Activated gamma-delta T cell (primary cell): ENCODE data around the gene SMYD2.

Source experiments
- DNase-seq: peaks from one replicate; lab custom pipeline; 2025; lab: John Stamatoyannopoulos, UW

The SMYD2 gene

GRCh38 chr1:214303141-214303930 lies 22.4 kb downstream of the SMYD2 start:
- DNase-seq, result no peak

DNA sequence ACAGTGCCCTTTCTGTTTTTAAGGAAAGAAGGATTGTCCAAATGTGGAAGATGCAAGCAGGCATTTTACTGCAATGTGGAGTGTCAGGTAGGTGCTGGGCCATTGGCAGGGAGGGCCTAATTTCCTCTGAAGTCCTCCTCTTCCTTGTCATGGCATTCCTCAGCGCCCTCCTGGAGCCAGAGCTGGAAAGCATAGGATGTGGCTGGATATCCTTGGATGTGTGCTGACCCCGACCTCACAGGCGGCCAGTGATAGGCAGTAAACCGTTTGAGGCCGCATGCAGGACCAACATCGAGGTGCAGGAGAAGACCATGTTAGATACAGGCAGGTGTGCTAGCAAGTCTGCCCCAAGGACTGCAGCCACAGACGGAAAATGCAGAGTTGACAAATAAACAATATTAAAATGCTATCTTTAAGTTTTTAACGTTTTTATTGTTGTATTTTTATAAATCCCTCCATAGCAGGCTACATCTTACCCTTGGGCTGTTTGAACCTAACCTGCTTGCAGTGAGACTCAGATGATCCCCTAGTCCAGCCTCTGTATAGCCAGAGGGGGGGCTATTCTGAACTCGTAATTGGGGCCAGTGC lies 24.3 kb downstream of the SMYD2 start:
- no peak for DNase-seq

DNA sequence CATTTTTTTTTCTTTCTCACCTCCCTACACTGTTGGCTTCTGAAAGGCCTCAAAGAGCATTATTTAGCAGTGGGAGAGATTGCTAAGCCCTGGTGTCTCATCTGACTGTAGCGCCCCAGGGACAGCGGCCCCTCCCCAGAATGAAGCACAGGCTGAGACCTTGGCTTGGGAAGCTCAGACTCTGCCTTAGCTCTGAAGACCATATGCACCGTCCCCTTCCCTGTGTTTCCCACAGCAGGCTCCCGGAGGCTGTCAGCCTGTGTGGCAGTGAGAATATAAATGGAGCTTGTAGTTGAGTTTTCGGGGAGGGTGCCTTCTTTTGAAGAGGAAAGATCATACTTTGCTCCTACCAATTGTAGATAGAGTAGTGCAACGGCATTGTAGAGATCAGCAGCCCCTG lies 25.3 kb downstream of the SMYD2 start:
- no peak for DNase-seq

DNA sequence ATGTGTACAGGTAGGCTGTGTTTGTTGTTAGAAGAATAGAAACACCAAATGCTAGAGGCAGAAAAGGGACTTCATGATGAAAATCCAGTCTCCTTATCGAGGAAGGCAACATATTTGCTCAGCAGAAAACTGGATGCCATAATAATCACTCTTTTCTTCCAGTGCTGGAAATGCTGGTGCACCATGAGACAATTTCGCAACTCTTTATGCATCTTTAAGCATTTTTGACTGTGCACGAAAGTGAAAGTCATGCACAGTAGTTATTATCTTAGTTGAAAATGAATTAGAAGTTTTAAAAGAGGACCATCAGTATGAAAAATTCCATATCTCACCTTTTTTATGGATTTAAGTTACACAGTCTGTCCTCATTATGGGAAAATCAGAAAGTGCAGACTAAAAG lies 29.1 kb downstream of the SMYD2 start:
- no peak for DNase-seq

- DNase-seq, result no peak
These were observed 30.1 kb downstream of the SMYD2 start for GRCh38 chr1:214310777-214311690.

- no peak for DNase-seq
These were observed 31.6 kb downstream of the SMYD2 start for GRCh38 chr1:214312530-214313051.

- DNase-seq, result no peak
These were observed 33.4 kb downstream of the SMYD2 start for GRCh38 chr1:214314178-214314843.

GRCh38 chr1:214316593-214316992 lies 35.6 kb downstream of the SMYD2 start:
- no peak for DNase-seq

DNA sequence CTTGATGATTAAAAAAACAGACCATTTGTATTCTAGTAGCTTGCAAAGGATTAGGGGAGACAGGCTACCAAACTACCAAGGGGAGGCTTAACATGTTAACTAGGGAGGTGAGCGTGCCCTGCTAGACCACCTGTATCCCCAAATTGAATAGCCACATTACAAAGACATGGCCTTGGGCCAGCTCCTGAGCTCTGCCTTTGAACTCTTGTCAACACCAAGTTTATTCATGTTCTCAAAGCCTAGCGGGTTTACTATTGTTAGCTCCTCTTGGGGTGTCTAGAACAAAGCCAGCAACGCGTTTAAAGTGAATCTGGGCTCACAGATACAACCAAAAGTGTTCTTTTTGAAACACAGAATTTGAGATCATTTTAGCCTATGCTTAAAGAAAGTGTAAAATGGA lies 36.3 kb downstream of the SMYD2 start:
- DNase-seq, result no peak

DNA sequence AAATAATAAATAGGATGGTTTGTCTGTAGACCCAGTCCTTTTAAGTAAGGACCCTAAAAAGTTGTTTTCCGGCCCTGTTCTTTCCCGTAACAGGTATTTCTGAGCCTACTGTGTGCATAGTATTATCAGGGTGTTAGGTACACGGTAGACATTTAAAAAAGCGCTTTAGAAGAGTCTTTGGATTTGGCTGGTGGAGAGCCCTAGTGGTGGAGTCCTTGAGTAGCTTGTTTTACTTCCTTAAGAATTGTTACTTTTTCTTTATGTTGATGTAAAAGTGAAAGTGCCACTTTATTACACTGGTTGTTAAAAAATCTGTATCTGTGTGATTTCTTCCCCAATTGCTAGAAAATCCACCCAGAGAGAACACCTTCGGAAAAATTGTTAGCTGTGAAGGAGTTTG lies 36.8 kb downstream of the SMYD2 start:
- no peak for DNase-seq

- no peak for DNase-seq
These were observed 37.4 kb downstream of the SMYD2 start for GRCh38 chr1:214318356-214318755.

DNA sequence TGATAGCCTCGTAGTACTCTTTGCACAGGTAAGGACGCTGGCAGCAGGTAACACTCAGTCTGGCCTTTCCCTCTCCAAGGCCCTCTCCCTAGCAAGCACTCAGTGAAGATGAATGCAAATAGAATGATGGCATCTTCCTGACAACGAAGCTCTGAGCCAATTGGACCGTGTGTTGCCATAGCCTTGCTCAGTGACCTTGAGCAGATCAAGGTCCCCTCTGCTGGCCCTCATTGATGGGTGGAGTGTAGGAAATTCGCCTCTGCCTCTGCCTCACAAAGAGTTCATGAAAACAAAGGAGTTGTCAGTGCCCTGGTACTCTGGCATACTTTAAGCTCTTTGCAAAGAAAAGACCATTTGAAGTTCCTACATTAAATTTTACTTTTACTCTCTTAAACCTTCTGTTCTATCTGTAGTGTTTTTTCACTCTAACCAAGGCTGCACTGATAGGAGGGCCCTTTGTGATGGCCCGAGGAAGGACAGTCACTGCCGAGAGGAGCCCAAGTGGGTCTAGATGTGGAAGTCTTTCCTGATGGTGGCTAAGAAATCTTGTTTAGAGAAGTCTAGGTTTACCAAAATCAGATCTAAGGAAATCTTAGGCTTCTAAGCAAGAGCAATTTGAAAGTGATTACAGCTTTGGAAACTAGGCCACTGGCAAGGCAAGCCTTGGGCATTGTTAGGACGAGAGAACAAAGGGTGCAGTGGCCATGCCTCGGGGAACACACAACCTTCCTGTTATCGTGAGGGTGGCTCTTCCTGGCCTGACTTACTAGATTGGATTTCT lies 38.2 kb downstream of the SMYD2 start:
- DNase-seq, result no peak

GRCh38 chr1:214319938-214320337 lies 39.0 kb downstream of the SMYD2 start:
- DNase-seq, result no peak

GRCh38 chr1:214321705-214322453 lies 40.9 kb downstream of the SMYD2 start:
- no peak for DNase-seq

- DNase-seq, result no peak
These were observed 44.2 kb downstream of the SMYD2 start for GRCh38 chr1:214324896-214325800.

GRCh38 chr1:214326406-214326805 lies 45.4 kb downstream of the SMYD2 start:
- no peak for DNase-seq

DNA sequence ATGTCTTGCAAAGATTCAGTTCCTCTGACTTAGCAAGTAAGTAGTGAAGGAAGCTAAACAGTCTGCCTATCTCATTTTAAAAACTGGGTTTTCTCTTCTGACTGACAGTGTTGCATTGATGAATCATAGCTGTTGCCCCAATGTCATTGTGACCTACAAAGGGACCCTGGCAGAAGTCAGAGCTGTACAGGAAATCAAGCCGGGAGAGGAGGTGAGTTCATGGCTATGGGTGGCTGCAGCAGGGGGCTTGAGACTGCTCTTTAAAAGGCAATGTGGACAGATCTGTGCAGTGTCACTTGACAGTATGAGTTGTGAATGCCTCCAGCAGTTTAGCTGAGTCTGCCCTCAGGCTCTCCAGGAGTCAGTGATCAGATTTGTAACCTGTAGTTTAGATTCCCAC lies 46.6 kb downstream of the SMYD2 start:
- DNase-seq, result no peak

DNA sequence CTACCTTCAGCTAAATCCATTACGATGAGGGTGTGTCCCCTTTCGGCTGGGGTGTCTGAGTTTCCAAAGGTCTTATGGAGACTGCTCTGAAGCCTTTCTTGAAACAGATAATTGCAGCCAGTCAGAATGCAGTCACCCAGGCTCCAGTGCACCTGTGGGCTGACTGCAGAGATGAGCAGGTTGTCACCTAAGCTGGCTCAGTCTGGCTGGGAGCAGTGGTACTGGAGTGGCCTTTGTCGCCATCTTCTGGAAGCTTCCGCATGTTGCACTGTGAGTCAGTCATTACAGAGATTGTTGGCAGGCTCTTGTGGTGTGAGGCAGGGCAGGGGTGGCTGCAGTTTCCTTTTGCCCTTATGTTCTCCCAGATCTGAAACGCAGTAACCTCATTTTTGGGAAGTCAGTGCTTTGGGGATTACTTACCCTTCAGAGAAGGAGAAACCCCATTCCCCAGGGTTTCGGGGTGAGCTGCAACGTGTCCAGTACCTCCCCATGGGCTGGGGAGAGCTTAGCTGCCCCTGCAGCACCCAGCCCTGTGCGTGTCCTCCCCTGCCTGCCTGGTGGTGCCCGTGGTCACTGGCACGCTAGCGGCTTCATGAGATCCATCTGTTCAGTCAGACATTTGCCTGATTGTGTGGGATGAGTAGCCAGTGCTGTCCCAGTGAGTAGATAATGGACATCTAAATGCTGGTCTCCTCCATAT lies 48.0 kb downstream of the SMYD2 start:
- no peak for DNase-seq
